H9 (cell line): Measurements from ENCODE around the gene APCDD1L. TPM values are rescaled to one million over a fixed set of nuclear protein-coding genes. Genes with fewer than 3 reads are reported as not detected.

Source experiments
- DNase-seq: peaks from one replicate; pipeline ENCODE4 v3.0.0-alpha.2; 2017
- H2AFZ ChIP-seq: one replicate; pipeline ENCODE4 v1.6.1; 2013; ENCODE audit warnings: mild to moderate bottlenecking, low read length, control low read depth, moderate library complexity
- H2AK5ac ChIP-seq: 2 replicates; pipeline ENCODE4 v1.6.1; 2013; ENCODE audit warnings: low read length, control low read depth, mixed read lengths; ENCODE audit not compliant: insufficient read length
- H2BK120ac ChIP-seq: one replicate; pipeline ENCODE4 v1.6.1; 2013; ENCODE audit warnings: low read depth, mild to moderate bottlenecking, low read length, control low read depth, inconsistent platforms; ENCODE audit not compliant: poor library complexity, severe bottlenecking
- H2BK12ac ChIP-seq: 2 replicates; pipeline ENCODE4 v1.6.1; 2013; ENCODE audit warnings: low read length, control low read depth, mixed read lengths, low read depth; ENCODE audit not compliant: insufficient read length
- H2BK15ac ChIP-seq: 2 replicates; pipeline ENCODE4 v1.6.1; 2013; ENCODE audit warnings: low read depth, low read length, control low read depth
- H2BK20ac ChIP-seq: one replicate; pipeline ENCODE4 v1.6.1; 2013; ENCODE audit warnings: low read depth, mild to moderate bottlenecking, low read length, control low read depth, inconsistent platforms; ENCODE audit not compliant: poor library complexity, severe bottlenecking
- H2BK5ac ChIP-seq: 2 replicates; pipeline ENCODE4 v1.6.1; 2013; ENCODE audit warnings: low read length, control low read depth, mixed read lengths; ENCODE audit not compliant: insufficient read length
- H3K14ac ChIP-seq: 2 replicates; pipeline ENCODE4 v1.6.1; 2013; ENCODE audit warnings: low read length, control low read depth; ENCODE audit not compliant: insufficient read depth
- H3K18ac ChIP-seq: 2 replicates; pipeline ENCODE4 v1.6.1; 2013; ENCODE audit warnings: low read depth, mild to moderate bottlenecking, mixed read lengths, low read length, control low read depth; ENCODE audit not compliant: insufficient read length
- H3K23ac ChIP-seq: 2 replicates; pipeline ENCODE4 v1.6.1; 2013; ENCODE audit warnings: low read length, control low read depth, mixed read lengths, low read depth; ENCODE audit not compliant: insufficient read length
- H3K23me2 ChIP-seq: 2 replicates; pipeline ENCODE4 v1.6.1; 2013; ENCODE audit warnings: low read depth, mild to moderate bottlenecking, mixed read lengths, low read length, control low read depth; ENCODE audit not compliant: insufficient read length, poor library complexity, severe bottlenecking
- H3K27ac ChIP-seq: 2 replicates; pipeline ENCODE4 v1.5.1; 2013; ENCODE audit warnings: low read length, control low read depth, mixed read lengths, low read depth; ENCODE audit not compliant: insufficient read length
- H3K27me3 ChIP-seq: 2 replicates; pipeline ENCODE4 v1.6.1; 2013; ENCODE audit warnings: low read length, control low read depth, inconsistent platforms; ENCODE audit not compliant: insufficient read depth
- H3K4ac ChIP-seq: 2 replicates; pipeline ENCODE4 v1.6.1; 2013; ENCODE audit warnings: low read depth, mild to moderate bottlenecking, control low read depth, inconsistent platforms, low read length, moderate library complexity
- H3K4me1 ChIP-seq: 2 replicates; pipeline ENCODE4 v1.6.1; 2013; ENCODE audit warnings: low read length, control low read depth, inconsistent platforms; ENCODE audit not compliant: insufficient read depth
- H3K4me2 ChIP-seq: 2 replicates; pipeline ENCODE4 v1.6.1; 2013; ENCODE audit warnings: low read length, control low read depth, mixed read lengths; ENCODE audit not compliant: insufficient read length, insufficient read depth
- H3K56ac ChIP-seq: 2 replicates; pipeline ENCODE4 v1.6.1; 2013; ENCODE audit warnings: low read depth, mild to moderate bottlenecking, mixed read lengths, low read length, control low read depth; ENCODE audit not compliant: insufficient read length
- H3K79me1 ChIP-seq: 2 replicates; pipeline ENCODE4 v1.6.1; 2013; ENCODE audit warnings: low read depth, mild to moderate bottlenecking, moderate library complexity, low read length, control low read depth, inconsistent platforms; ENCODE audit not compliant: insufficient read depth, poor library complexity, severe bottlenecking
- H3K79me2 ChIP-seq: 2 replicates; pipeline ENCODE4 v1.6.1; 2013; ENCODE audit warnings: low read length, control low read depth, inconsistent platforms; ENCODE audit not compliant: insufficient read depth
- H3K9ac ChIP-seq: 2 replicates; pipeline ENCODE4 v1.6.1; 2013; ENCODE audit warnings: low read length, control low read depth, mixed read lengths; ENCODE audit not compliant: insufficient read length; ENCODE audit errors: extremely low read depth
- H3K9me3 ChIP-seq: one replicate; pipeline ENCODE4 v1.6.1; 2013; ENCODE audit warnings: low read depth, low read length, inconsistent platforms; ENCODE audit not compliant: control insufficient read depth
- H3T11ph ChIP-seq: one replicate; pipeline ENCODE4 v1.6.1; 2013; ENCODE audit warnings: mild to moderate bottlenecking, low read length, control low read depth, inconsistent platforms
- H4K20me1 ChIP-seq: one replicate; pipeline ENCODE4 v1.6.1; 2013; ENCODE audit not compliant: control insufficient read depth, insufficient read length, insufficient read depth
- H4K5ac ChIP-seq: 2 replicates; pipeline ENCODE4 v1.6.1; 2013; ENCODE audit warnings: low read depth, mild to moderate bottlenecking, mixed read lengths, low read length, control low read depth; ENCODE audit not compliant: insufficient read length
- H4K8ac ChIP-seq: replicated peaks from 2 replicates; pipeline ENCODE4 v1.6.1; 2013; ENCODE audit warnings: low read length, control low read depth, mixed read lengths, low read depth; ENCODE audit not compliant: insufficient read length
- H4K91ac ChIP-seq: 2 replicates; pipeline ENCODE4 v1.6.1; 2013; ENCODE audit warnings: low read depth, mild to moderate bottlenecking, moderate library complexity, mixed read lengths, low read length, control low read depth; ENCODE audit not compliant: insufficient read length
- H3K27ac Mint-ChIP-seq, 3 experiments: 2 replicates in 2 of 3; 3 replicates in 1 of 3; pipeline ENCODE4 v1.8.0; 2020 to 2021; ENCODE audit warnings: mixed read lengths in 3 of 3, mild to moderate bottlenecking in 1 of 3, moderate library complexity in 1 of 3
- H3K27me3 Mint-ChIP-seq: 2 replicates; pipeline ENCODE4 v1.8.0; 2021; ENCODE audit warnings: low read depth, mild to moderate bottlenecking, moderate library complexity, mixed read lengths
- H3K36me3 Mint-ChIP-seq, 3 experiments: 2 replicates in 2 of 3; 3 replicates in 1 of 3; pipeline ENCODE4 v1.8.0; 2020 to 2021; ENCODE audit warnings: low read depth in 3 of 3, mixed read lengths in 3 of 3; ENCODE audit not compliant: insufficient read depth in 1 of 3
- H3K4me1 Mint-ChIP-seq, 2 experiments: 2 replicates each; pipeline ENCODE4 v1.8.0; 2020; ENCODE audit warnings: mixed read lengths in 2 of 2
- H3K4me3 Mint-ChIP-seq, 2 experiments: 2 replicates in 1 of 2; 3 replicates in 1 of 2; pipeline ENCODE4 v1.8.0; 2020 to 2021; ENCODE audit warnings: mild to moderate bottlenecking in 2 of 2, mixed read lengths in 2 of 2, moderate library complexity in 1 of 2
- H3K9me3 Mint-ChIP-seq, 2 experiments: 2 replicates in 1 of 2; 3 replicates in 1 of 2; pipeline ENCODE4 v1.8.0; 2020; ENCODE audit warnings: mild to moderate bottlenecking in 2 of 2, mixed read lengths in 2 of 2, moderate library complexity in 1 of 2
- CTCF ChIP-seq: fragments of 200-600 bp; sonication (generic); conservative IDR thresholded peaks from 3 replicates; pipeline ENCODE4 v1.8.0; 2021; ENCODE audit warnings: antibody characterized with exemption, mild to moderate bottlenecking
- WGBS: extraction: QIAGEN DNeasy Blood & Tissue Kit; methylation state at CpG from one replicate; pipeline ENCODE4 v1.1.7; 2013; ENCODE audit warnings: missing lambda C conversion rate, low lambda C conversion rate, mixed read lengths; ENCODE audit not compliant: insufficient read length; ENCODE audit errors: extremely low coverage; 5-methylcytosine and 5-hydroxymethylcytosine counted together
- total RNA-seq: library from RNA; stranded (reverse); gene quantifications from 2 replicates; pipeline ENCODE4 v1.2.1, GENCODE V29; 2021

The APCDD1L gene
- total RNA-seq, 1 experiment from 2014 or later: 0.68 TPM

GRCh38 chr20:58446960-58447265, 68.3 kb downstream of the APCDD1L start:
- no peak overlapping the region for H3K23ac ChIP-seq
- H3K23me2 ChIP-seq: no peaks in the 10 kb centered on the region
- no peak overlapping the region for H2AFZ ChIP-seq
- no peak overlapping the region for H3K56ac ChIP-seq
- Mint-ChIP-seq H3K27me3 (no peaks in the 10 kb centered on the region), H3K27ac (peak overlapping the region in 1 of 3 experiments; percentile 39; a peak in 3 of 7 replicates), H3K4me3 (no peak overlapping the region), H3K36me3 (peaks cover 8 to 36% (median 24%) of the 10 kb centered on the region in 3 experiments; a peak in 6 of 7 replicates), H3K4me1 (peaks cover 18 to 28% of the 10 kb centered on the region in 2 experiments), H3K9me3 (no peaks in the 10 kb centered on the region)
- 0 out of 2 replicates have a peak, but pooled peaks cover under 1% of the 10 kb centered on the region for H3K4me1 ChIP-seq
- no peaks in the 10 kb centered on the region for H3K79me2 ChIP-seq
- H4K8ac ChIP-seq: no peak overlapping the region
- no peak overlapping the region for H3K18ac ChIP-seq
- H3K27ac ChIP-seq: no peak overlapping the region
- H4K5ac ChIP-seq: no peak overlapping the region
- no CpG with 5 or more reads among the region's 7 CpGs for WGBS
- no peak overlapping the region for H2BK120ac ChIP-seq
- TF ChIP-seq CTCF: no peak
- no peak overlapping the region for H3K14ac ChIP-seq
- no peak overlapping the region for H3K4me2 ChIP-seq
- no peak overlapping the region for H3K4ac ChIP-seq
- no peak overlapping the region for H2BK12ac ChIP-seq
- no peak overlapping the region for H2BK15ac ChIP-seq
- H2BK5ac ChIP-seq: no peak overlapping the region
- H3K9ac ChIP-seq: no peak overlapping the region
- H4K20me1 ChIP-seq: no peaks in the 10 kb centered on the region
- no peak overlapping the region for H2AK5ac ChIP-seq
- H3K9me3 ChIP-seq: no peaks in the 10 kb centered on the region
- no peak overlapping the region for H2BK20ac ChIP-seq
- no peaks in the 10 kb centered on the region for H3K27me3 ChIP-seq
- H3T11ph ChIP-seq: no peak overlapping the region
- H3K79me1 ChIP-seq: no peaks in the 10 kb centered on the region
- DNase-seq: no peak
- no peak overlapping the region for H4K91ac ChIP-seq
